ENCODE results near the gene ST3GAL2. TPM values are rescaled to one million over a fixed set of nuclear protein-coding genes. Genes with fewer than 3 reads are reported as not detected.

ST3GAL2 gene
- total and polyA plus RNA-seq, 2 of the 4 experiments (the other 2 are of a cell fraction): 17.4 to 17.7 TPM

- H4K8ac ChIP-seq (ENCODE audit: low read depth in 2 of 2, low read length in 2 of 2): peak overlapping the region; percentile 1 to 96; a peak in 2 of 4 replicates
- intact Hi-C loops (cut with micrococcal nuclease): loop anchor here (5.0 kb wide), 1 partner anchor 79 kb away; no protein-coding TSS in a partner anchor
- peak overlapping the region; percentile 91 for H3K4ac ChIP-seq (ENCODE audit: low read depth, low read length)
- H3K9me3 ChIP-seq (ENCODE audit: control insufficient read depth, insufficient read depth, low read length): no peaks in the 10 kb centered on the region
- peak overlapping the region; percentile 21; the same call in 1 of the 2 replicates for H3K56ac ChIP-seq (ENCODE audit: extremely low read depth, insufficient read depth, low read length)
- peak overlapping the region; percentile 83 for H2BK5ac ChIP-seq (ENCODE audit: low read depth, low read length, poor library complexity, severe bottlenecking)
- H3K36me3 ChIP-seq (ENCODE audit: control insufficient read depth, insufficient read depth, low read length): peaks cover 41% of the 10 kb centered on the region
- peak overlapping the region; percentile 73 for H3K14ac ChIP-seq (replicated peaks; ENCODE audit: low read depth, low read length)
- peaks cover 0 to 4% of the 10 kb centered on the region in 2 experiments; a peak in 1 of 4 replicates for H3K79me1 ChIP-seq (ENCODE audit: low read depth in 1 of 2, low read length in 2 of 2)
- peak overlapping the region; percentile 33 for H3K4me2 ChIP-seq (ENCODE audit: low read depth, low read length)
- H2BK20ac ChIP-seq (ENCODE audit: low read depth, low read length): peak overlapping the region; percentile 86
- peak overlapping the region; percentile 27 for H3K27ac ChIP-seq (ENCODE audit: insufficient read depth, low read length)
- no peaks in the 10 kb centered on the region for H3K27me3 ChIP-seq (ENCODE audit: control insufficient read depth, insufficient read depth, low read length)
- H2AFZ ChIP-seq (replicated peaks; ENCODE audit: low read length, poor library complexity): peak overlapping the region; percentile 90
- H3K18ac ChIP-seq (ENCODE audit: low read depth, low read length): peak overlapping the region; percentile 5
- H3K4me1 ChIP-seq (ENCODE audit: control insufficient read depth, insufficient read depth, low read length): peaks cover 6% of the 10 kb centered on the region
- ChIA-PET CTCF (no interaction called here), POLR2A (ENCODE audit: unreplicated experiment) (no interaction called here)
- H2BK15ac ChIP-seq (ENCODE audit: low read depth, low read length): peak overlapping the region; percentile 23; the same call in 1 of the 3 replicates
- H3K4me3 ChIP-seq (ENCODE audit: insufficient read depth, low read depth, low read length): no peak overlapping the region
- H2BK120ac ChIP-seq (ENCODE audit: low read depth, low read length): peak overlapping the region; percentile 89
- no TSS peak for BruUV-seq (replicated peaks)
- TF ChIP-seq FOS (IDR thresholded peaks at IDR 0.05; ENCODE audit: low read depth, low read length) (peak; percentile 83; the same call in 1 of the 2 replicates), MAFK (IDR thresholded peaks at IDR 0.05; ENCODE audit: low read depth, low read length) (no peak), BHLHE40 (IDR thresholded peaks at IDR 0.05; ENCODE audit: low read depth, low read length) (0 out of 2 replicates have a peak, but pooled peaks have one; percentile 29)
- H2AK9ac ChIP-seq (replicated peaks; ENCODE audit: low read depth, low read length, poor library complexity): peak overlapping the region; percentile 98
- H2AK5ac ChIP-seq (ENCODE audit: low read depth, low read length): peak overlapping the region; percentile 94
- dilution Hi-C loops (cut with HindIII; ENCODE audit: low sequenced_read_pairs, unreplicated experiment): no loop called here
- ATAC-seq (ENCODE audit: low read depth): peak; percentile 91
- WGBS, 2 experiments (ENCODE audit: extremely low coverage in 2 of 2, insufficient read length in 1 of 2): 75% methylated on average over 10 of the region's 13 CpGs; no CpG with 5 or more reads in 1 of the 2 experiments
- peak overlapping the region; percentile 37; the same call in 1 of the 2 replicates for H4K5ac ChIP-seq (ENCODE audit: low read depth, low read length)
- peaks cover 9% of the 10 kb centered on the region; the same call in 1 of the 2 replicates for H3K9me1 ChIP-seq (ENCODE audit: insufficient read depth, low read length)
- peak; percentile 83 for DNase-seq
- H4K20me1 ChIP-seq (ENCODE audit: insufficient read depth, low read length): no peaks in the 10 kb centered on the region
- H3K23ac ChIP-seq (ENCODE audit: low read depth, low read length): peak overlapping the region; percentile 26; the same call in 1 of the 2 replicates
- H3K9ac ChIP-seq (ENCODE audit: low read depth, low read length): 0 out of 2 replicates have a peak overlapping the region, but pooled peaks have one; percentile 0
- peak overlapping the region; percentile 78 for H4K91ac ChIP-seq (ENCODE audit: insufficient read depth, low read depth, low read length)
- in situ Hi-C loops (cut with MboI; ENCODE audit: low sequenced_read_pairs): no loop called here
Measured at GRCh38 chr16:70476272-70477020, 37.5 kb upstream of the ST3GAL2 start.

Data from IMR-90 (cell line).